Activated CD8-positive, alpha-beta T cell treated with anti-CD3 and anti-CD28 coated beads, Interleukin-2, amount 10 ng/mL, durations not matched to agents 7 days and 5 days (primary cell): ENCODE results near the gene SCAANT1. TPM values are rescaled to one million over a fixed set of nuclear protein-coding genes. Genes with fewer than 3 reads are reported as not detected.

Source experiments
- ATAC-seq: fragments of 150-1000 bp; cut with Tn5 transposase; one replicate; pipeline ENCODE4 v1.10.0; 2021; ENCODE audit warnings: moderate library complexity
- CTCF ChIA-PET: fragments of 350-600 bp; sonication (Branson Sonifier 250); formaldehyde crosslinking; loops from one replicate; lab custom pipeline; 2021; ENCODE audit warnings: antibody characterized with exemption; lab: Charles Lee
- POLR2A ChIA-PET: fragments of 350-600 bp; sonication (Branson Sonifier 250); formaldehyde crosslinking; loops from one replicate; lab custom pipeline; 2021; ENCODE audit warnings: antibody characterized with exemption; lab: Charles Lee
- DNase-seq: peaks from one replicate; pipeline ENCODE4 v3.0.0-alpha.2; 2020
- H3K27ac Mint-ChIP-seq: one replicate; pipeline ENCODE4 v1.8.0; 2021; ENCODE audit warnings: mild to moderate bottlenecking, mixed read lengths
- H3K27me3 Mint-ChIP-seq: one replicate; pipeline ENCODE4 v1.8.0; 2021; ENCODE audit warnings: low read depth, mixed read lengths
- H3K36me3 Mint-ChIP-seq: one replicate; pipeline ENCODE4 v1.8.0; 2021; ENCODE audit warnings: low read depth, mixed read lengths
- H3K4me1 Mint-ChIP-seq: one replicate; pipeline ENCODE4 v1.8.0; 2021; ENCODE audit warnings: low read depth, mixed read lengths
- H3K4me3 Mint-ChIP-seq: one replicate; pipeline ENCODE4 v1.8.0; 2021; ENCODE audit warnings: mild to moderate bottlenecking, mixed read lengths
- H3K9me3 Mint-ChIP-seq: one replicate; pipeline ENCODE4 v1.8.0; 2022; ENCODE audit warnings: mixed read lengths; ENCODE audit not compliant: insufficient read depth
- total RNA-seq, 2 experiments: library from RNA; stranded (reverse); gene quantifications; one replicate each; pipeline ENCODE4 v1.2.3, GENCODE V29; 2021

Gene SCAANT1
- total RNA-seq, 2 experiments from 2014 or later = not detected

DNA sequence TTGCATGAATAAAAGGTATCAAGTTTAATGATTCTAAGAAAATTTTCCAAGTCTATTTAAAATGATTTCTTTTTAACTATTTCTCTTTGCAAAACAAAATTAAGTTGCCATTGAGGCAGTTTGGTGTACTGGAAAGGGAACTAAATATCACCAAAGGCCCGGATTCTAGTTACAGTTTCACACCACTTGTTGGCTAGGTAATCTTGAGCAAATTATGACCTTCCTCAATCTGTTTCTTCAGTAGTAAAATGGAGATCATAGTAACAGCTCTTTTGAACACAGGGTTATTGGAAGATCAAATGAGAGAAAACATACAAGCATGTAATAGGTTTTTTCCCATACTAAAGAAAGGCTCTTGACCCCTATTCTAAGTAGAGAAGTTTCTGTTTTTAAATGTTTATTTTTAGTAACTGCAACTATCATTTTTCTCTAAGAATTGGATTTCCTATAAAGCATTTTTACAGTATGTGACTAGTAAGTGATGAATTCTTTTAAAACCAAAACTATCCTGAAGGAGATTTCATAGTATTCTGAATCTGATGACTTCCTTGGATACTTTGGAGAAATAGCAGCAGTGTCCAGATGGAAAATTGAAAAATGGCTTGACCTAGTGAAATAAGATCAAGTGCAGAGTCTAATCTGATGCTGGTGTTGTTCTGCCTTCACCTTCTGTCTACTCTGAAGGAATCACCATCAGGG lies 15.7 kb downstream of the SCAANT1 start:
- Mint-ChIP-seq H3K27me3 (no peaks in the 10 kb centered on the region), H3K4me1 (peaks cover 36% of the 10 kb centered on the region), H3K9me3 (no peaks in the 10 kb centered on the region), H3K36me3 (peaks cover 47% of the 10 kb centered on the region), H3K27ac (no peak overlapping the region), H3K4me3 (no peak overlapping the region)
- DNase-seq (no peak), ATAC-seq (no peak)
- ChIA-PET POLR2A (no interaction called here), CTCF (no interaction called here)

DNA sequence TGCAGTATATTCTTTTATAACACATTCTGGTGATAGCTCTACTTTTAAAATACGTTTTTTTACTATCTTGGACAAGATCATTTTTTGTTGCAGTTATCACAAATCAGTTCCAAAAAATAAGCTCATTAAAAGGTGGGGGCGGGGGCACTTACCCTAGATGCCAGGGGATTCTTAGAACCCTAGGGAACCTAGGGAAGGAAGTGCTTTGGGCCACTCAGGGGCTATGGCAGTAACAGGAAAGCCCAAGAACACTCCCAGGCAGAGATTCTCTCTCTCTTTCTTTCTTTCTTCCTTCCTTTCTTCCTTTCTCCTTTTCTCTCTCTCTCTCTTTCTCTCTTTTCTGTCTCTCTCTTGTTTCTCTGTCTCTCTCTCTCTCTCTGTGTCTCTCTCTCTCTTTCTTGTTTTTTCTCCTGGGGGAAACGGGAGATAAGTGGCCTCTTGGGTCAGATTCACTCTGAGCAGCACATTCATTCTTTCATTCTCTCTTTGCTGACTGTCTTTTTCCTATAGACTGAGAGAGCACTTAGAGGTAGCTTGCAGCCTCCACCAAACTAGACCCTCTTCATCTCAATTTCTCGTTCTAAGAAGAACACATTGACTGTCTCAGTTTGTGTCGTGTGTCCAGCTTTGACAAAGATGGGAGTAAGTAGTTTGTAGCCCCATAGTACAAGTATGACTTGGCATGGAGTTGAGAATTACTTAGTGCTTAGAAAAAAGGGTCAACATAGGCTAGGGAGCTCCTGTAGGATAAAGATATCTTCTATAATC lies 16.6 kb downstream of the SCAANT1 start:
- H3K27me3 Mint-ChIP-seq = no peaks in the 10 kb centered on the region
- H3K4me1 Mint-ChIP-seq = peaks cover 35% of the 10 kb centered on the region
- H3K36me3 Mint-ChIP-seq = peaks cover 44% of the 10 kb centered on the region
- POLR2A ChIA-PET = no interaction called here
- H3K4me3 Mint-ChIP-seq = no peak overlapping the region
- ATAC-seq = no peak
- CTCF ChIA-PET = interaction anchor here (1.3 kb wide), 1 partner anchor 14 kb away, joined by 3 read pairs; no protein-coding TSS in a partner anchor
- no peaks in the 10 kb centered on the region for H3K9me3 Mint-ChIP-seq
- no peak for DNase-seq
- H3K27ac Mint-ChIP-seq = no peak overlapping the region

GRCh38 chr3:63892773-63893352 lies 19.3 kb downstream of the SCAANT1 start:
- no peaks in the 10 kb centered on the region for H3K27me3 Mint-ChIP-seq
- CTCF ChIA-PET = interaction anchor here (0.7 to 1.3 kb wide), 2 partner anchors 56 to 69 kb away, joined by 3 read pairs; no protein-coding TSS in a partner anchor
- H3K27ac Mint-ChIP-seq = no peak overlapping the region
- H3K4me3 Mint-ChIP-seq = no peak overlapping the region
- POLR2A ChIA-PET = no interaction called here
- peaks cover 26% of the 10 kb centered on the region for H3K36me3 Mint-ChIP-seq
- no peak for ATAC-seq
- H3K4me1 Mint-ChIP-seq = peaks cover 28% of the 10 kb centered on the region
- no peak for DNase-seq
- H3K9me3 Mint-ChIP-seq = no peaks in the 10 kb centered on the region

DNA sequence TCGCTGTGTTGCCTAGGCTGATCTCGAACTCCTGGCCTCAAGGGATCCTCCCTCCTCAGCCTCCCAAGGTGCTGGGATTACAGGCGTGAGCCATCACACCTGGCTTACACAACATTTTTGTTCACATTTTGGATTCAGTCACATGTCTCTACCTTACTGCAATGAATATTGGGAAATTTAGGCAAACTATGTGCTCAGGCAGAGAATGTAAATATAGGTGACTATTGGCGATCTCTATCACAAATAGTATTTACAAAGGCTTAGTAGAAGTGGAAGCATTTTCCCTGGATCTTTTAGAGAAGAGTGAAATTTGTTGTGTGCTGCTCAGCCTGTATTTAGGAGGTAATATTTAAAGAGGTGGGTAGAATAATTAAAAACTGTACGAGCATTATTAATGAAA lies 20.7 kb downstream of the SCAANT1 start:
- H3K36me3 Mint-ChIP-seq = peaks cover 22% of the 10 kb centered on the region
- CTCF ChIA-PET = no interaction called here

GRCh38 chr3:63886858-63887257 lies 25.3 kb downstream of the SCAANT1 start:
- ATAC-seq = no peak
- no peak overlapping the region for H3K4me3 Mint-ChIP-seq
- peaks cover 10% of the 10 kb centered on the region for H3K4me1 Mint-ChIP-seq
- no peaks in the 10 kb centered on the region for H3K9me3 Mint-ChIP-seq
- DNase-seq = no peak
- peaks cover 13% of the 10 kb centered on the region for H3K36me3 Mint-ChIP-seq
- POLR2A ChIA-PET = no interaction called here
- CTCF ChIA-PET = no interaction called here
- no peak overlapping the region for H3K27ac Mint-ChIP-seq
- no peaks in the 10 kb centered on the region for H3K27me3 Mint-ChIP-seq

More for the DNA sequence above, 20.7 kb downstream of the SCAANT1 start:
- Mint-ChIP-seq H3K4me3 (no peak overlapping the region), H3K9me3 (no peaks in the 10 kb centered on the region), H3K27ac (no peak overlapping the region), H3K4me1 (peaks cover 22% of the 10 kb centered on the region), H3K27me3 (no peaks in the 10 kb centered on the region)
- no peak for ATAC-seq
- no peak for DNase-seq
- POLR2A ChIA-PET = no interaction called here

DNA sequence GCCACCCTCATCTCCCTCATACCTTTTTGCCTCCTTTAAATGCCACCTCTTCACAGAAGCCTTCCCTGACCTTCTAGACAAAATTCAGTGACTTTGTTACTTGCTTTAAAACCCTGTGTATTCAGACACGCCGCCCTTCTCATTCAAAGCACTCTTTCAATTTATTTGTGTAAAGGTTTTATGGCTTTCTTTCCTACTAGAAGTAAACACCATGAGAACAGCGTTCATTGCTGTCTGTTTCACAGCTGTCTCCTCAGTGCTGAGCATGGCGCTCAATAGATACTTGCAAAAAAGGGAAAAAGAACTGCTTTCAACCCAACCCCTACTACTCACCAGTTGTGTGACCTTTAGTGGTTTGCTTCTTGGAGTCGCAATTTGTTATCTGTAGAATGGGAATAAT lies 31.5 kb downstream of the SCAANT1 start:
- POLR2A ChIA-PET = no interaction called here
- CTCF ChIA-PET = no interaction called here
- Mint-ChIP-seq H3K9me3 (no peaks in the 10 kb centered on the region), H3K4me1 (peaks cover 28% of the 10 kb centered on the region), H3K27me3 (no peaks in the 10 kb centered on the region), H3K27ac (no peak overlapping the region), H3K36me3 (peaks cover 15% of the 10 kb centered on the region), H3K4me3 (no peak overlapping the region)
- DNase-seq (no peak), ATAC-seq (no peak)

DNA sequence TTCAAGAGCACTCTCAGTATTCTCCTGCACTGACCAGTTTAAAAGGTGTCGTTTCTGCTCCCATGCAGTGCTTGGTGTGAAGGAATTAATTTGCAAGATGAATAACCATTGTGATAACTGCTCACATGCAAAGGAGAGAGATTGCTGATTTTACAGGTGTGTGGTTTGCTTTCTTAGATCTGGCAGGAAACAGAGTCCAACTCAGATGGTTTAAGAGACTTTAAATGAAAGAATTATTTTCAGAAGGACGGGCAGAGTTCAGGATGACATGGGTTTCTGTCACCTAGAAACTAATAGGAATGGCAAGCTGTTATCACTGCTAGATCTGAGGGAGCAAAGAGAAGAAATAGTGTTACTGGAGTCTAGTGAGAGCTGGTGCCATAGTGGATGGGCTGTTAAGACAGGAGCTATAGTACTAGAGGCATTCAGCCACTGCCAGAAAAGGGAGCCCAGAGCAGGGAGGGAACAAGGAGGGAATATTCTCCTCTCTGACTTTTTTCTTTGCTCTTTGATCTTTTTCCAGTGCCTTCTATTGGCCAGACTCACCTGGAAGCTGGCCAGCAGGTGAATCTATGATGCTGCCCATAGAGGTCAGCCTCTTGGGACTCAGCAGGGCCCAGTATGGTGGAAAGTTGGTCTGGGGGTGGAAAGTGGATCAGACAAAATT lies 33.7 kb downstream of the SCAANT1 start:
- DNase-seq = no peak
- peak overlapping the region; percentile 36 for H3K27ac Mint-ChIP-seq
- H3K9me3 Mint-ChIP-seq = no peaks in the 10 kb centered on the region
- H3K27me3 Mint-ChIP-seq = no peaks in the 10 kb centered on the region
- peaks cover 30% of the 10 kb centered on the region for H3K4me1 Mint-ChIP-seq
- no peak overlapping the region for H3K4me3 Mint-ChIP-seq
- peak; percentile 44 for ATAC-seq
- peaks cover 17% of the 10 kb centered on the region for H3K36me3 Mint-ChIP-seq
- POLR2A ChIA-PET = no interaction called here
- CTCF ChIA-PET = interaction anchor here (0.9 kb wide), 1 partner anchor 110 kb away, joined by 3 read pairs; no protein-coding TSS in a partner anchor

- Mint-ChIP-seq H3K36me3 (peaks cover 17% of the 10 kb centered on the region), H3K27ac (peak overlapping the region; percentile 36), H3K4me3 (no peak overlapping the region), H3K9me3 (no peaks in the 10 kb centered on the region), H3K4me1 (peaks cover 30% of the 10 kb centered on the region), H3K27me3 (no peaks in the 10 kb centered on the region)
- ChIA-PET CTCF (interaction anchor here (0.7 to 1.4 kb wide), 3 partner anchors 45 to 111 kb away, joined by 3 to 4 read pairs (median 3); partner anchors contain the start of gene C3orf49), POLR2A (no interaction called here)
- DNase-seq (no peak), ATAC-seq (no peak)
Observed at GRCh38 chr3:63877737-63878393, 34.3 kb downstream of the SCAANT1 start.

DNA sequence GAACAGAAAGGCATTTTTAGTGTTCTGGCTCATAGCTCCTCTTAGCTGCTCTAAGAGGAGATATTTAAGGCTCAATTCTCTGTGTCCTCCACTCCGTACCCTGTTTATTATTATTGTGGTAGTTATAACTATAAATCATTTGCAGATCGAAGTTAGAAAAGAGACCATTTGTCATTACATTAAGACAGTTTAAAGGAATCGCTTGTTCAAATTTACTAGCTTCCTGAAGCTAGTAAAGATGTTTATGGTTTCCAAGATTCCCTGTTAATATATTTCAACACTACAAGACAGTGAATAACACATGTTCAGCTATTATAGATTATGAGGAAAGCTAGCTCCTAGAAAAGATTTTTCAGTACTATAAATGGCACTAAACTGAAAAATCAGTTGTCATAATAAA lies 35.9 kb downstream of the SCAANT1 start:
- ATAC-seq (no peak), DNase-seq (no peak)
- Mint-ChIP-seq H3K9me3 (no peaks in the 10 kb centered on the region), H3K36me3 (peaks cover 19% of the 10 kb centered on the region), H3K27me3 (no peaks in the 10 kb centered on the region), H3K4me3 (no peak overlapping the region), H3K4me1 (peaks cover 32% of the 10 kb centered on the region), H3K27ac (no peak overlapping the region)
- ChIA-PET POLR2A (no interaction called here), CTCF (no interaction called here)

GRCh38 chr3:63875510-63875909 lies 36.7 kb downstream of the SCAANT1 start:
- Mint-ChIP-seq H3K27me3 (no peaks in the 10 kb centered on the region), H3K9me3 (no peaks in the 10 kb centered on the region), H3K27ac (no peak overlapping the region), H3K4me1 (peaks cover 35% of the 10 kb centered on the region), H3K4me3 (no peak overlapping the region), H3K36me3 (peaks cover 20% of the 10 kb centered on the region)
- DNase-seq (no peak), ATAC-seq (no peak)
- ChIA-PET POLR2A (no interaction called here), CTCF (no interaction called here)

GRCh38 chr3:63874769-63875168 lies 37.4 kb downstream of the SCAANT1 start:
- CTCF ChIA-PET = no interaction called here
- Mint-ChIP-seq H3K27me3 (no peaks in the 10 kb centered on the region), H3K27ac (no peak overlapping the region), H3K9me3 (no peaks in the 10 kb centered on the region), H3K4me1 (peaks cover 34% of the 10 kb centered on the region), H3K36me3 (peaks cover 24% of the 10 kb centered on the region), H3K4me3 (no peak overlapping the region)
- DNase-seq = no peak
- no peak for ATAC-seq
- POLR2A ChIA-PET = no interaction called here
